Measurements from ENCODE around the gene KRT2.

DNA sequence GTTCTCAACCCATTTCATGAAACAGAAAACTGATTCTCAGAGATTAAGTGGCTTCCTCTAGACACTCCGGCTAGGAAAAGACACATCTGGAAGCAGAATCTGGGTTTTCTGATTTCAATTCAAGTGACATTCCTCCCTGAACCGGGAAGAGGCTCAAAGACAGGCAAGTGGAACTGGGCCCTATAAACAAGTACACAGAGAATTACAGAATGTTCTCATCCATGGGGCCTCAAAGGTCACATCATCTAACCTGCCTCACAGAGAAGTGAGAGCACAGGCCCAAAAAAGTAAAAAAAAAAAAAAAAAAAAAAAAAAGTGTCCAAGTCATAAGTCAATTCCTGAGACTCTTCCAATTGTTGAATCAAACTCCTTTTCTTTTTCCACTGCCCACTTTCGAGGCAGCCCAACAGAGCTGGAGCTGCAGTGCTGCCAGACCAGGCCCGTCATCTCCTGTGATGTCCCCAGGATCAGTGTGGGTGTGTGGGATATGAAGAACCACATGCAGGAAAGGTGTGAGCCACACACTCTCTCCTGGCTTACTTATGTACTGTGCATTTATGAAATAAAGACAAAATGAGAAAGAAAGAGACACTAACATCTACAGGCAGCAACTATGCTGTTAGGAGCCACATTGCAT is 31.0 kb upstream of the KRT2 start:
- TF ChIP-seq, protein P1, sequence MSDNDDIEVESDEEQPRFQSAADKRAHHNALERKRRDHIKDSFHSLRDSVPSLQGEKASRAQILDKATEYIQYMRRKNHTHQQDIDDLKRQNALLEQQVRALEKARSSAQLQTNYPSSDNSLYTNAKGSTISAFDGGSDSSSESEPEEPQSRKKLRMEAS (IDR thresholded peaks at IDR 0.05), result no peak
- TF ChIP-seq RAD21 (IDR thresholded peaks at IDR 0.05 in 1 of 2, conservative IDR thresholded peaks at IDR 0.05 in 1 of 2; ENCODE audit: low read depth in 2 of 2, low read length in 2 of 2) (no peak), HDAC6 (IDR thresholded peaks at IDR 0.05; ENCODE audit: low read depth, low read length) (no peak), EGR1 (IDR thresholded peaks at IDR 0.05; ENCODE audit: borderline replicate concordance, low read depth, low read length) (no peak), HDAC2 (IDR thresholded peaks at IDR 0.05; ENCODE audit: borderline replicate concordance in 1 of 2, low read depth in 2 of 2, low read length in 2 of 2) (no peak), BCL11A (IDR thresholded peaks at IDR 0.05; ENCODE audit: low read depth in 2 of 2, low read length in 2 of 2) (no peak), POLR2AphosphoS5 (IDR thresholded peaks at IDR 0.05; ENCODE audit: low read depth, low read length) (no peak), CBX8 (IDR thresholded peaks at IDR 0.05; ENCODE audit: borderline replicate concordance, low read depth, low read length) (no peak)
- TF ChIP-seq, protein P2, sequence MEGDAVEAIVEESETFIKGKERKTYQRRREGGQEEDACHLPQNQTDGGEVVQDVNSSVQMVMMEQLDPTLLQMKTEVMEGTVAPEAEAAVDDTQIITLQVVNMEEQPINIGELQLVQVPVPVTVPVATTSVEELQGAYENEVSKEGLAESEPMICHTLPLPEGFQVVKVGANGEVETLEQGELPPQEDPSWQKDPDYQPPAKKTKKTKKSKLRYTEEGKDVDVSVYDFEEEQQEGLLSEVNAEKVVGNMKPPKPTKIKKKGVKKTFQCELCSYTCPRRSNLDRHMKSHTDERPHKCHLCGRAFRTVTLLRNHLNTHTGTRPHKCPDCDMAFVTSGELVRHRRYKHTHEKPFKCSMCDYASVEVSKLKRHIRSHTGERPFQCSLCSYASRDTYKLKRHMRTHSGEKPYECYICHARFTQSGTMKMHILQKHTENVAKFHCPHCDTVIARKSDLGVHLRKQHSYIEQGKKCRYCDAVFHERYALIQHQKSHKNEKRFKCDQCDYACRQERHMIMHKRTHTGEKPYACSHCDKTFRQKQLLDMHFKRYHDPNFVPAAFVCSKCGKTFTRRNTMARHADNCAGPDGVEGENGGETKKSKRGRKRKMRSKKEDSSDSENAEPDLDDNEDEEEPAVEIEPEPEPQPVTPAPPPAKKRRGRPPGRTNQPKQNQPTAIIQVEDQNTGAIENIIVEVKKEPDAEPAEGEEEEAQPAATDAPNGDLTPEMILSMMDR (IDR thresholded peaks at IDR 0.05; ENCODE audit: control extremely low read depth in 1 of 3, insufficient read depth in 1 of 3, low read depth in 1 of 3, low read length in 3 of 3), result no peak
- TF ChIP-seq, protein P3, sequence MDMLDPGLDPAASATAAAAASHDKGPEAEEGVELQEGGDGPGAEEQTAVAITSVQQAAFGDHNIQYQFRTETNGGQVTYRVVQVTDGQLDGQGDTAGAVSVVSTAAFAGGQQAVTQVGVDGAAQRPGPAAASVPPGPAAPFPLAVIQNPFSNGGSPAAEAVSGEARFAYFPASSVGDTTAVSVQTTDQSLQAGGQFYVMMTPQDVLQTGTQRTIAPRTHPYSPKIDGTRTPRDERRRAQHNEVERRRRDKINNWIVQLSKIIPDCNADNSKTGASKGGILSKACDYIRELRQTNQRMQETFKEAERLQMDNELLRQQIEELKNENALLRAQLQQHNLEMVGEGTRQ (IDR thresholded peaks at IDR 0.05; ENCODE audit: low read length), result no peak
